ENCODE results near the gene PEAR1.

The PEAR1 gene

DNA sequence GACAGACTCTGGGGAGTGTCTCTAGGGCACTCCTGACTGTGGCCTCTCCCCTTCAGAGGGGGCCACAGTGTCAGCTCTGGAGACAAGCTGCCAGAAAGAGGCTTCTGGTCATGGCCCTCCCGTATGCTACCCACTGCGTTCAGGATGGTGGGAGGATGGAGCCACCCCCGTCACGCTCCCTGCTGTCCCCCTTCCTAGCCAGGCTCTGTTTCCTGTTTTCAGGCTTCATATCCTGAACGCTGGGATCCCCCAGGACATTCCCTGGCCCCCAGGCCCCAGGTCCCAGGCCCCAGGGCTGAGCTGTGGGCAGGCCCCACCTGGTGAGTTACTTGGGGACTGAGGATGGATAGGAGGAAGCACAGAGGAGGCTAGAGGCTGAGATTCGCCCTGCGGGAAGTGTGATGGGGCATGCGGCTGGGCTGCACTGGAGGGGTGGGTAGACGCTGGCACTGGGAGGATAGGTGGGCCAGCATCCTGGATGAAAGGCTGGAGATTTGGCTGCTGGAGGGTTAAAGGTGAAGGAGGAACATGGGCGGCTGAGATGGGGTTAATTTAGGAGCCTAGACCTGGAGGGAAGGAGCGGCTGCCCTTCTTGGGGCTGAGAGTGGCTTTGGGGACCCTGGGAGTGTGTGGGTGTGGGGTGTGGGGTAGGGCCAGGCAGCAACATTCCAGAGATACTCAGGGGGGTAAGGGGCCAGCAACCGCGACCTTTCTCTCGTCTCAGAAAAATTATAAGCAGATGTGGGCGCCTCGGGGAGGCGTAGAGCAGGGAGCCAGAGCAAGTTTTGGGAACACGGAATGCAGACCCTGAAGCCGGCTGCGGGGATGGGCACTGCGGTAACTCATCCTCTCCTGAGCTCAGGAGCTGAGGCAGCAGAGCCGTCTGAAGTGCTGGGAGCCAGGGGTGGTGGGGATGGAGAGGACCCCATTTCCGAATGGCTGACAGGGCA, 8.7 kb downstream of the PEAR1 start:
- DNase-seq (ENCODE audit: low spot score), result no peak

DNA sequence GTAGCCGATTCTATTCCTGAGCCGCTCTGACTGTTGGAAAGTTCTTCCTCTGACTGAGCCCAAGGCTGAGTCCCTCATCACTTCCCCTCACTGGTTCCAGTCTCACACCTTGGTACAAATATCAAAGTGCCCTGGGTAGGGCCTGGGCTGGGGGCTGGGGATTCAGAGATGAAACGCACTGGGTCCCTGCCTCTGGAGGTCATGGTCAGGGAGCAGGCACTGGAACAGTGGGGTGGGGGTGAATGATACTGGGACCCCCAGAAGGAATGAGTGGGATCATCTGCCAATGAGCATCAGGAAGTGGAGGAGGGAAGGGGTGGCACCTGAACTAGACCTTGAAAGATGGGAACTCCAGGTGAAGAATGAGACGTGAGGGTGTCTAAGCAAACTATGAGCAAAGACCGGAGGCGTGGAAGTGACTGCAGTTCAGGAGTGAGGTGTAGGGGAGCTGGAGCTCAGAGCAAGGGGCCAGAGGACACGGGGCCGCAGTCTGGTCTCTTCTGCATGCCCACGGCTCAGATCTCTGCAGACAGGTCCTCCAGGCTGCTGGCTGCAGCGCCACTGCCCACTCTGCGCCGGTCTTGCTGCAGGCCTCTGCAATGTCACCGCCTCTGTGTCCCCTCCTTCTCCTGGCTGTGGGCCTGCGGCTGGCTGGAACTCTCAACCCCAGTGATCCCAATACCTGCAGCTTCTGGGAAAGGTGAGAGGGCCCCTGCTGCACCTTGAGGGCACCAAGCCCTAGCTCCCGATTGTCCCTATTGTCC, 10.0 kb downstream of the PEAR1 start:
- no peak for DNase-seq (ENCODE audit: low spot score)

DNA sequence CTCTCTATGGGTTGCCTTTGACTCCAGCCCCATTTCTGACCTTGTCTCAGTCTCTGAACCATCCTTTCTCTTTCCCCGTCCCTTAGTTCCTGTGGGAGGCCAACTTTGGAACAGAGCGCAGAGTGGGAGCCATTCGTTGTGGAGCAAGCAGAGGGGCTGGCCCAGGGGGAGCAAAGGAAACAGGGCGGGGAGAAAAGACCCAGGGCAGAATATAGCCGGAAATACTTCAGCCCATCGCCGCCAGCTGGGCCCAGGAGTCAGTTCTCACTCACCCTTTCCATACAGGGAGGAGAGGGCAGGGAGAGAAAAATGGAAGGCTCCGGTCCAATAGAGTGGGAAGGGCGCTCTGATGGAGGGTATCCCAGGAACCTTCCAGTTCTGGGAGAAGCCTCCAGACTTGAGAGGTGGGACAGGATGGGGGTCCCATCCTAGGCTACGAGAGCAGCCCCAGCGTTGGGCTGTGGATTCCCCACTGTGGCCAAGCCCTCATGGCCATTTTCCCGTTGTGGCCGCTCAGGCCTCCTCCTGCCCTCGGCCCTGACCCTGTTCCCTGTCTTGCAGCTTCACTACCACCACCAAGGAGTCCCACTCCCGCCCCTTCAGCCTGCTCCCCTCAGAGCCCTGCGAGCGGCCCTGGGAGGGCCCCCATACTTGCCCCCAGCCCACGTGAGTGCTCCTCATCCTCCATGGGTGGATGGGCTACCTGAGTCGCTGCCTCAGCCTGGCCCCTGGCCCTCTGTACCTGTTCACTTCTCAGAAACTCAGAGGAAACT, 10.9 kb downstream of the PEAR1 start:
- no peak for DNase-seq (ENCODE audit: low spot score)

DNA sequence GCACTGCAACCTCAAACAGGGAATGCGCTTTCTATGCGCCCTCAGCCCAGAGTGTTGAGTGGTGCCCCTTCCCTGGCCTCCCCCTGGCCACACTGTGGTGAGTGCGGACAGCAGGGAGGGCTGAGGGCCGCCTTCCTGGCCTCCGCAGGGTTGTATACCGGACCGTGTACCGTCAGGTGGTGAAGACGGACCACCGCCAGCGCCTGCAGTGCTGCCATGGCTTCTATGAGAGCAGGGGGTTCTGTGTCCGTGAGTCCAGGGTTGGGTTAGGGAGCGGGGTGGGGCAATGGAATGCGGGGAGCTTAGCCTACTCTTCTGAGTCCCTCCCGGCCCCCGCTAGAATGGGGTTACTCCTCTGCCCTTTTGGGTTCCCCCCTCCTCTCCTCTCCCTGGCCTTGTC, 11.7 kb downstream of the PEAR1 start:
- DNase-seq (ENCODE audit: low spot score), result no peak

DNA sequence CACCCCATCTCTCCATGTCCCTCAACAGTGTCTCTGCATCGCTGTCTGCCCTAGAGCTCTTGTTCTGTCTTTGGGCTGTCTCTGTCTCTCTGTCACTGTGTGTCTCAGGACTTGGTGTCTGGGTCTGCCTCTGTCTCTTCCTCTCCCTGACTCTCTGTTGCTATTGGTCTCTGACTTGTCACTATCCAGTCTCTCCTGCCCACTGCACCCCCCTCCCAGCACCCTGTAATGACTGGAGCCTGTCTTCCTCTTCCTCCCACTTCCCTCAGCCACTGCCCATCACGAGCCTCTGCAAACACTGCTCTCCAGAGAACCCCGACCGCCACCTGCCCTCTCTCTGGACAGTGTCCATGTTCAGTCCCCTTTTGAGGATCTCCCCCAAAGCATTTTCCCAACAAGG, 12.1 kb downstream of the PEAR1 start:
- DNase-seq (ENCODE audit: low spot score), result no peak

DNA sequence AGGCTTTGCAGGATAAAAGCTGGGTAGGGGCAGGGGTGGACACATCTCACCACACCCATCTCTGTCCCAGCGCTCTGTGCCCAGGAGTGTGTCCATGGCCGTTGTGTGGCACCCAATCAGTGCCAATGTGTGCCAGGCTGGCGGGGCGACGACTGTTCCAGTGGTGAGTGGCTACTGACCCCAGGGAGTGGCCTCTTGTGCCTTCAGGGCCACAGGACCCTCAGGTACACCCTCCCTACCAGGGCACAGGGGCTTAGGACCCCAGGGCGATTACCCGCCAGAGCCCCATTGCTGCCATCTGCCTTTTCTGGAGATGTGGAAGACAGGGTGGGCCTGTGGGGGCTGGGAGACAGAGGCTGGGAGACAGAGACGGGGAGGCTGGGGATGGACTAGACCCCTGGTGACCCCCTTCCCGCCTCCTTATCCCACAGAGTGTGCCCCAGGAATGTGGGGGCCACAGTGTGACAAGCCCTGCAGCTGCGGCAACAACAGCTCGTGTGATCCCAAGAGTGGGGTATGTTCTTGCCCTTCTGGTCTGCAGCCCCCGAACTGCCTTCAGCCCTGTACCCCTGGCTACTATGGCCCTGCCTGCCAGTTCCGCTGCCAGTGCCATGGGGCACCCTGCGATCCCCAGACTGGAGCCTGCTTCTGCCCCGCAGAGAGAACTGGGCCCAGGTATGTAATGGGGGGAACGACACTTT, 12.8 kb downstream of the PEAR1 start:
- DNase-seq (ENCODE audit: low spot score), result no peak

DNA sequence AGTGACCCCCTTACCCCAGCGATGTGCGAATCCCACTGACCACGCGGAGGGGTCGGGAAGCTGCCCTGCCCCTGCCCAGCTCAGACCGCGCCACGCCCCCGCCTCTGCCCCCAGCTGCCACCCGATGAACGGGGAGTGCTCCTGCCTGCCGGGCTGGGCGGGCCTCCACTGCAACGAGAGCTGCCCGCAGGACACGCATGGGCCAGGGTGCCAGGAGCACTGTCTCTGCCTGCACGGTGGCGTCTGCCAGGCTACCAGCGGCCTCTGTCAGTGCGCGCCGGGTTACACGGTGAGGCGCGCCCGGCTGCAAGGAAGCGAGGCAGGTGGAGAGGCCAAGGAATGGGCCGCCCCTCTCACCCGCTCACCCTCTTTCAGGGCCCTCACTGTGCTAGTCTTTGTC, 15.0 kb downstream of the PEAR1 start:
- no peak for DNase-seq (ENCODE audit: low spot score)

DNA sequence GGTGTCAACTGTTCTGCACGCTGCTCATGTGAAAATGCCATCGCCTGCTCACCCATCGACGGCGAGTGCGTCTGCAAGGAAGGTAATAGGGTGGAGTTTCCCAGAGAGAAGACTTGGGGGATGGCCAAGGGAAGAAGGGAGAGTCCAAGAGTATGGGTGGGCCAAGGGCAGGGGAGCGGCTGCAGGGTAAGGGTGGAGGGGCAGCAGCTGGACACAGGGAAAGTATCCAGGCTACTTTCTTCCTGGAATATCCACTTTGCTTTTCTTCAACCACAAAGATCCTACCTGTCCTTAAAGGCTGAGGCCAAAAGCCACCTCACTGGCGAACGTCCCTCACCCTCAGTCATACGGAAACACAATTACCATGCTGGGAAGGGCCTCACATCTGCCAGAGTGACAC, 15.4 kb downstream of the PEAR1 start:
- no peak for DNase-seq (ENCODE audit: low spot score)

DNA sequence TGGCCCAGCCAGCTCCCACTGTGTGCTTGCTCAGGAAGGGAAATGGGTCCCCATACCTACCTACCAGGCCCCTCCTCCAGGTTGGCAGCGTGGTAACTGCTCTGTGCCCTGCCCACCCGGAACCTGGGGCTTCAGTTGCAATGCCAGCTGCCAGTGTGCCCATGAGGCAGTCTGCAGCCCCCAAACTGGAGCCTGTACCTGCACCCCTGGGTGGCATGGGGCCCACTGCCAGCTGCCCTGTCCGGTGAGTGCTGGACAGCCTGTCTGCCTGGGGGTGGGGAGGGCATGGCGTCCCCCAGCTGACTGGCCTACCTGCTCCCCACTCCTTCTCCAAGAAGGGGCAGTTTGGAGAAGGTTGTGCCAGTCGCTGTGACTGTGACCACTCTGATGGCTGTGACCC, 16.2 kb downstream of the PEAR1 start:
- no peak for DNase-seq (ENCODE audit: low spot score)

DNA sequence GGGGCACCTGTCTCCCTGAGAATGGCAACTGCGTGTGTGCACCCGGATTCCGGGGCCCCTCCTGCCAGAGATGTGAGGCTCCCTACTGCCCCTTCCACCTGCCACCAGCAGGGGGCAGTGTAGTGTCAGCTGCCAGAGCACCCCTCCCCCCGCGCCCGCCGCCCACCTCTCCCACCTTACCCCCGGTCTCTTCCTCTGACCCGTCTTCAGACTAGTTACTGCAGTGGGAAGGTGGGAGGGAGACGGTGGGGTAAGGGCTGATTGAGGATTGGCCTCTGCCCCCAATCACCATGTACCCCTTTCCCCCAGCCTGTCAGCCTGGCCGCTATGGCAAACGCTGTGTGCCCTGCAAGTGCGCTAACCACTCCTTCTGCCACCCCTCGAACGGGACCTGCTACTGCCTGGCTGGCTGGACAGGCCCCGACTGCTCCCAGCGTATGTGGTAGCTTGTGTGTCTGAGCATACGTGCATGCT, 16.8 kb downstream of the PEAR1 start:
- peak; percentile 19 for DNase-seq (ENCODE audit: low spot score)

DNA sequence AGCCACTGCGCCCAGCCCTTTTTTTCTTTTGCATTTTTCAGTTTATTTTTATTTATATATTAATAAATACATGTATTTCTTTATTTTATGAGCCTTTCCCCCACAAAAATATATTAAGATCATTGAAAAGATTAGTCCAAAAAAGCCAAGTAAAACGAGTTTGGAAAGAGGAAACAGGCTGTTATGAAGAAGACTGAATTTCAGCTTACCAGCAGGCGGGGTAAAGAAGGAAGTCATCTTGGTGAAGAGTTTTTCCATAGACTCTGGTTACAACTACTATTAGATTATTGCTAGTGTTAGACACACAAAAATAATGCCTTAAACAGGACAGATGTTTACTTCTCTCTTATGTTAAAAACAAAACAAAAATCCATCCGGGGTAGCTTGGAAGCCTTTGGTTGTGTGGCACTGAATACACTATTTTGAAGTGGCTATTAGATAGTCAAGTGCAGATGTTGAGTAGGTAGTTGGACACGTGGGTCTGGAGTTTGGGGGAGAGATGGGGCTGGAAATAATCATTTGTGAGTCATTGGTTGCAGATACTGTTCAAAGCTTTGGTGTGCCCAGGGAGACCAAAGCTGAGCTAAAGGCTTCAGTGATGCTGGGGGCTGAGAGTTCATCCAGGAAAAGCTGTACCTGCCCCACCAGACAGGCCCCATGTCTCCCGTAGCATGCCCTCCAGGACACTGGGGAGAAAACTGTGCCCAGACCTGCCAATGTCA, 18.2 kb downstream of the PEAR1 start:
- no peak for DNase-seq (ENCODE audit: low spot score)

DNA sequence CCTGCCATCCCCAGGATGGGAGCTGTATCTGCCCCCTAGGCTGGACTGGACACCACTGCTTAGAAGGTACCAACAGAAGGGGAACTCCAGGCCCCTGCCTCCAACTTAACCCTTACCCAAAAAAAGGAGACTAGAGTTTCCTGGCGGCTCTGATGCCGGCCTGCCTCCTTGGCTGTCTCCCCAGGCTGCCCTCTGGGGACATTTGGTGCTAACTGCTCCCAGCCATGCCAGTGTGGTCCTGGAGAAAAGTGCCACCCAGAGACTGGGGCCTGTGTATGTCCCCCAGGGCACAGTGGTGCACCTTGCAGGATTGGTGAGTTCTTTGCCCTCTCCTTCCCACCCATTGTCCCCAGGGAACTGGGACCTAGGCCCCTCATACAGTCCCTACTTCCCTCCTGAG, 18.8 kb downstream of the PEAR1 start:
- DNase-seq (ENCODE audit: low spot score), result no peak

DNA sequence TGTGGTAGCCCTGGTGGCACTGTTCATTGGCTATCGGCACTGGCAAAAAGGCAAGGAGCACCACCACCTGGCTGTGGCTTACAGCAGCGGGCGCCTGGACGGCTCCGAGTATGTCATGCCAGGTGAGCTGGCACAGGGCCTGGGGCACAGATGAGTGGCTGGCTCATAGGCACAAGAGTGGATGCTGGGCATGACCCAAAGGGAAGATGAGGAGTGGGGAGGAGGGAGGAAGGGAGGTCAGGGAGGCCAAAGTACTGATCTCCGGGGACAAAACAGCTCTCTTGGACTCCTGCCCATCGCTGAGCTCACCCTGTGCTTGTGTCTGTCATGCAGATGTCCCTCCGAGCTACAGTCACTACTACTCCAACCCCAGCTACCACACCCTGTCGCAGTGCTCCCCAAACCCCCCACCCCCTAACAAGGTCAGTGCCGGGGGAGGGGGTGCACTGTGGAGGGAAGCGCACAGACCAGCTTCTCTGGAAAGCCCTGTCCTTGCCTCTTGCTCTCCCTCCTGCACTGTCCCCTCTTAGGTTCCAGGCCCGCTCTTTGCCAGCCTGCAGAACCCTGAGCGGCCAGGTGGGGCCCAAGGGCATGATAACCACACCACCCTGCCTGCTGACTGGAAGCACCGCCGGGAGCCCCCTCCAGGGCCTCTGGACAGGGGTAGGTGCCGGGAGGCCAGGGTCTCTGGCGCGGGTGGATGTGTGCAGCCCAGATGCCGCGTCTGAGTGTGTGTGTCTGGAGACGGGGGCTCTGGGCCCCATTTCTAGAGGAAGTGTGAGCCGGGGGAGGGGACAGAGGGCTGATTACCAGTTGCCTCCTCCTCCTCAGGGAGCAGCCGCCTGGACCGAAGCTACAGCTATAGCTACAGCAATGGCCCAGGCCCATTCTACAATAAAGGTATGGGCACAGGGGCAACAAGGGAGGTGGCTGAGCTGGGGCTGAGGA, 19.6 kb downstream of the PEAR1 start:
- no peak for DNase-seq (ENCODE audit: low spot score)

DNA sequence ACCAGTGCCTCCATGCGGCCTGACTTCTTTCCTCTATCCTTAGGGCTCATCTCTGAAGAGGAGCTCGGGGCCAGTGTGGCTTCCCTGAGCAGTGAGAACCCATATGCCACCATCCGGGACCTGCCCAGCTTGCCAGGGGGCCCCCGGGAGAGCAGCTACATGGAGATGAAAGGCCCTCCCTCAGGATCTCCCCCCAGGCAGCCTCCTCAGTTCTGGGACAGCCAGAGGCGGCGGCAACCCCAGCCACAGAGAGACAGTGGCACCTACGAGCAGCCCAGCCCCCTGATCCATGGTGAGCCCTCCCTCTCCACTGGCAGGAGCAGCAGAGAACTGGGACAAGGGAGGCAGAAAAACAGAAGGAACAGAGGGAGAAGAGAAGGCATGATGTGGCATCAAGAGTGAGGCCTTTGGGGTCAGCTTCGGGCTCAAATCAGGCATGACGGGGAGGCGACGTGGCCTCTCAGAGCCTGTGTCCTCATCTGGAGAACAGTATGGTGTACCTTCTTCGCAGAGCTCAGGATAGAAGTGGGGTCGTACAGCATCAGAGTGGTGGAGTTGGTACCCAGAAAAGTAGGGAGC, 20.4 kb downstream of the PEAR1 start:
- no peak for DNase-seq (ENCODE audit: low spot score)

DNA sequence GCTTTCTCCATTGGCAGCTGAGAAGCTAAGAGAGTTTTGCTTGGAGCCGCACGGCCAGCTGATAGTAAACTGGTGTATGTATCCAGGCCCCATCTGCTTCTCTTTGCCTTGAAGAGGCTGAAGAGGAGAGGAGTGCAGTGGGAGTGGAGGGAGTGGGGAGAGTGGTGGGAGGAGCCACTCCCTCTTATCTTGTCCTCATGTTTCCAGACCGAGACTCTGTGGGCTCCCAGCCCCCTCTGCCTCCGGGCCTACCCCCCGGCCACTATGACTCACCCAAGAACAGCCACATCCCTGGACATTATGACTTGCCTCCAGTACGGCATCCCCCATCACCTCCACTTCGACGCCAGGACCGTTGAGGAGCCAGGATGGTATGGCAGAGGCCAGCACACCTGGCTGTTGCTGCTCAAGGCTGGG, 20.9 kb downstream of the PEAR1 start:
- no peak for DNase-seq (ENCODE audit: low spot score)

DNA sequence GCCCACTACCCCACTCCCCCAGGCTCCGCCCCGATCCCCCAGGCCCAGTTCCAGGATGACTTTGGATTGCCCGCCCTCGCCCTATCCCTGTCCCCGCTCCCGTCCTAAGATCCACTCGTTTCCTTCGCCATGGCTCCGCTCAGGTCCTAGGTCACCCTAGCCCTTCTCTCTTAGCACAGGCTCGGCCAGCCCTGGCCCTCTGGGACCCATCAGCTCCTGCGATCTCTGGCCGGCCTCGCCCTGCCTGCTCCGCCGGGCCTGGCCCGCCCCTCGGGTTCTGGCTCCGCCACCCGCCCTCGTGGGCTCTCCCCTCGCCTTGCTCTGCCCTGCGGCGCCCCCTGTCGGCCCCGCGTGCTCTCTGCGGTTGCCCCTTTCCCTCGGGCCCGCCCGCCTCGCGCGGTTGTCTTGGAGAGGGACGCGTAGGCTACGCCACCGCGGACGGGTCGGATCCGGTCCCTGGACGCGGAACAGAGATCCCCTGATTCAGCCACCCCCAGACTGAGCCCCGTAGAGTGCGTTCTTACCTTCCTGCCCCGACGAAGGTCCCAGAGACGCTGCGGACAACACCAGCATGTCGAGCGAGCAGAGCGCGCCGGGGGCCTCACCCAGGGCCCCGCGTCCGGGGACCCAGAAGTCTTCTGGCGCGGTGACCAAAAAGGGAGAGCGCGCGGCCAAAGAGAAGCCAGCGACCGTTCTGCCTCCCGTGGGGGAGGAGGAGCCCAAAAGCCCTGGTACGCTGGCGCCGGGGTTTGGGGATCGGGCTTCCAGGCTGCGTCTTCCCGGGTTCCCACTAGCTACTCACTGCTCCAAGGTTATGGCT, 26.9 kb downstream of the PEAR1 start, which contains the start of gene LRRC71:
Gene LRRC71 (plus strand): TSS at position 400 of the 820 bp plus-strand sequence. CDS start 172 bp downstream, at position 572.
- DNase-seq (ENCODE audit: low spot score), result peak; percentile 58

DNA sequence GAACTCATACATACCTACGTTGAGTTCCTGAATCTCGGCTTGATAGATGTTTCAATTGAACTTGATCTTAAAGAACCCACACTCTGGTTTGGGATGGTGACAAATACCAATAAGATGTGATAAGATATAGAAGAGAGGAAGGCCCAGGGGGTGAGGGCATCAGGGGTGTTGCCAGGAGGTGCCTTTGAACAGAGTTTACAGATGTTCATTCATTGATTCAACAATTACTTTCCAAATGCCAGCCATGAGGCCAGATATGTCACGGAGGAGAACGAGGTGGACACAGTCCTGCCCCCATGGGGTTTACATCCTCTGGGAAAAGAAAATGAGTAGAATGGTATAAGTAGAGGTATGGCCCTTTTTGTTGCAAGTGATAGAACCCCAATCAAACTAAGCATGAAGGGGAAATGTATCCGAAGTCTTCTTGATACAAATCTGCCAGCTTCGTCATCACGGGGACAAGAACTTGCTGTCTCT, 27.6 kb downstream of the PEAR1 start:
- DNase-seq (ENCODE audit: low spot score), result no peak

DNA sequence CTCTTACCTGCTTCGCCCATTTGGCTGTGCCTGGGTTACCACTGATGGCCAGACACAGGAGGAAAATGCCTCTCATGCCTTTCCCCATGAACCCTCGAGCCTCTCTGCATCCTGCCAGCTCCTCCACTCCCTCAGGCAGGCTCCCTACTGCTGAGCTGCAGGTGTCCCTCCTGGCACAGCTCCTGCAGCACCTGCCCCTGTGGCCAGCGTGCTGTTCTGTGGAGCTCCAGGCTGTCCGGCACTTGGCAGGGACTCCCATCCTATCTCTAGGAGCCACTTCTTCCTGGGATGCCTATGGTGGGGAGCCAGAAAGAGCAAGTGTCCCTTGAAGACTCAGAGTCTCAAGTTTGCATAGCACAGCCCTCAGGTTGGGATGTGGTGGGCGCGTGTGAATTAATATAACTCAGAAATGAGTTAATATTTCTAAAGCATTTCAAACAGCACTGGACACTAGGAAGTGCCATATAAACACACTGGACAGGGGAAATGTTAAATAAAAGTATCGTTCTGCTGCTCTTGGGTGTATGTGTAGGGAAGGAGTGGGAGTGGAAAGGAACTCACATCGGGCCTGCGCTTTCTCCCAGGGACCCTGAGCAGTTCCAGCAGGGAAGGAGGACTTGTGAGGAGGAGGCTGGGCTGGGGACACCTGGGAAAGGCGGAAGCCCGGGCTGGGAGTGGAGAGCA, 29.6 kb downstream of the PEAR1 start:
- DNase-seq (ENCODE audit: low spot score), result no peak
